Activated T-helper 1 cell treated with anti-CD3 and anti-CD28 coated beads, Interleukin-12 subunit alpha, Interleukin-12 subunit beta, Interleukin-2, Interleukin-4 antibody, amounts not matched to agents 30 ng/mL and 10 ng/mL and 1 ng/mL, durations not matched to agents 14 hours and 24 hours and 36 hours (primary cell): ENCODE data around the gene PPP1R14C. TPM values are rescaled to one million over a fixed set of nuclear protein-coding genes. Genes with fewer than 3 reads are reported as not detected.

Experiments used
- DNase-seq: peaks from one replicate; pipeline ENCODE4 v3.0.0; 2021; ENCODE audit warnings: low spot score
- H3K27ac Mint-ChIP-seq: one replicate; pipeline ENCODE4 v1.8.0; 2021; ENCODE audit warnings: mild to moderate bottlenecking, mixed read lengths
- H3K27me3 Mint-ChIP-seq: one replicate; pipeline ENCODE4 v1.8.0; 2022; ENCODE audit warnings: mild to moderate bottlenecking, moderate library complexity, mixed read lengths; ENCODE audit not compliant: insufficient read depth
- H3K36me3 Mint-ChIP-seq: one replicate; pipeline ENCODE4 v1.8.0; 2021; ENCODE audit warnings: low read depth, mixed read lengths
- H3K4me1 Mint-ChIP-seq: one replicate; pipeline ENCODE4 v1.8.0; 2021; ENCODE audit warnings: low read depth, mixed read lengths
- H3K4me3 Mint-ChIP-seq: one replicate; pipeline ENCODE4 v1.8.0; 2021; ENCODE audit warnings: mild to moderate bottlenecking, moderate library complexity, mixed read lengths
- H3K9me3 Mint-ChIP-seq: one replicate; pipeline ENCODE4 v1.8.0; 2021; ENCODE audit warnings: mixed read lengths
- intact Hi-C: fragments of 100-400 bp; cut with micrococcal nuclease; formaldehyde crosslinking; loops from one replicate; pipeline ENCODE4 v1.15.1; 2024
- total RNA-seq: library from RNA; stranded (reverse); gene quantifications from 2 replicates; pipeline ENCODE4 v1.2.3, GENCODE V29; 2022

Gene PPP1R14C
- total RNA-seq, 1 donor from 2014 or later = not detected

GRCh38 chr6:150289454-150290071 lies 146.7 kb downstream of the PPP1R14C start:
- no peak overlapping the region for H3K4me3 Mint-ChIP-seq
- peaks cover 5% of the 10 kb centered on the region for H3K27me3 Mint-ChIP-seq
- H3K9me3 Mint-ChIP-seq = no peaks in the 10 kb centered on the region
- intact Hi-C loops = no loop called here
- H3K36me3 Mint-ChIP-seq = no peaks in the 10 kb centered on the region
- no peaks in the 10 kb centered on the region for H3K4me1 Mint-ChIP-seq
- no peak overlapping the region for H3K27ac Mint-ChIP-seq
- no peak for DNase-seq

- H3K27me3 Mint-ChIP-seq = peaks cover 5% of the 10 kb centered on the region
- no peaks in the 10 kb centered on the region for H3K36me3 Mint-ChIP-seq
- H3K4me3 Mint-ChIP-seq = no peak overlapping the region
- no peak for DNase-seq
- intact Hi-C loops = no loop called here
- H3K4me1 Mint-ChIP-seq = no peaks in the 10 kb centered on the region
- no peaks in the 10 kb centered on the region for H3K9me3 Mint-ChIP-seq
- no peak overlapping the region for H3K27ac Mint-ChIP-seq
Observed at GRCh38 chr6:150290429-150290828, 147.6 kb downstream of the PPP1R14C start.

- Mint-ChIP-seq H3K27me3 (peaks cover 4% of the 10 kb centered on the region), H3K36me3 (no peaks in the 10 kb centered on the region), H3K9me3 (peaks cover under 1% of the 10 kb centered on the region), H3K4me3 (no peak overlapping the region), H3K27ac (no peak overlapping the region), H3K4me1 (no peaks in the 10 kb centered on the region)
- DNase-seq = no peak
- intact Hi-C loops = no loop called here
Observed at GRCh38 chr6:150291968-150292710, 149.3 kb downstream of the PPP1R14C start.

- intact Hi-C loops = no loop called here
- no peak for DNase-seq
- Mint-ChIP-seq H3K27ac (no peak overlapping the region), H3K4me1 (no peaks in the 10 kb centered on the region), H3K27me3 (peaks cover 3% of the 10 kb centered on the region), H3K36me3 (no peaks in the 10 kb centered on the region), H3K4me3 (no peak overlapping the region), H3K9me3 (peaks cover 9% of the 10 kb centered on the region)
Observed at GRCh38 chr6:150293019-150293418, 150.2 kb downstream of the PPP1R14C start.

- Mint-ChIP-seq H3K4me1 (no peaks in the 10 kb centered on the region), H3K27me3 (peaks cover 3% of the 10 kb centered on the region), H3K27ac (no peak overlapping the region), H3K36me3 (no peaks in the 10 kb centered on the region), H3K4me3 (no peak overlapping the region), H3K9me3 (peaks cover 9% of the 10 kb centered on the region)
- no peak for DNase-seq
- intact Hi-C loops = no loop called here
Observed at GRCh38 chr6:150293423-150294173, 150.8 kb downstream of the PPP1R14C start.

GRCh38 chr6:150296890-150297289 lies 154.0 kb downstream of the PPP1R14C start:
- Mint-ChIP-seq H3K9me3 (peaks cover 9% of the 10 kb centered on the region), H3K4me3 (no peak overlapping the region), H3K27ac (no peak overlapping the region), H3K27me3 (peaks cover 5% of the 10 kb centered on the region), H3K36me3 (no peaks in the 10 kb centered on the region), H3K4me1 (peaks cover 3% of the 10 kb centered on the region)
- intact Hi-C loops = no loop called here
- no peak for DNase-seq

GRCh38 chr6:150297327-150298029 lies 154.6 kb downstream of the PPP1R14C start:
- no peak overlapping the region for H3K4me3 Mint-ChIP-seq
- no peak for DNase-seq
- intact Hi-C loops = no loop called here
- H3K4me1 Mint-ChIP-seq = peaks cover 6% of the 10 kb centered on the region
- peaks cover 9% of the 10 kb centered on the region for H3K9me3 Mint-ChIP-seq
- no peaks in the 10 kb centered on the region for H3K36me3 Mint-ChIP-seq
- H3K27me3 Mint-ChIP-seq = peaks cover 5% of the 10 kb centered on the region
- H3K27ac Mint-ChIP-seq = no peak overlapping the region

GRCh38 chr6:150298030-150298380 lies 155.2 kb downstream of the PPP1R14C start:
- no peak overlapping the region for H3K27ac Mint-ChIP-seq

GRCh38 chr6:150298676-150299075 lies 155.8 kb downstream of the PPP1R14C start:
- H3K4me3 Mint-ChIP-seq = no peak overlapping the region
- peaks cover 6% of the 10 kb centered on the region for H3K27me3 Mint-ChIP-seq
- intact Hi-C loops = no loop called here
- H3K4me1 Mint-ChIP-seq = peaks cover 6% of the 10 kb centered on the region
- no peak overlapping the region for H3K27ac Mint-ChIP-seq
- H3K36me3 Mint-ChIP-seq = no peaks in the 10 kb centered on the region
- DNase-seq = no peak
- H3K9me3 Mint-ChIP-seq = peaks cover 9% of the 10 kb centered on the region

More at GRCh38 chr6:150298030-150298380, 155.2 kb downstream of the PPP1R14C start:
- Mint-ChIP-seq H3K4me3 (no peak overlapping the region), H3K27me3 (peaks cover 6% of the 10 kb centered on the region), H3K36me3 (no peaks in the 10 kb centered on the region), H3K9me3 (peaks cover 9% of the 10 kb centered on the region), H3K4me1 (peaks cover 6% of the 10 kb centered on the region)
- intact Hi-C loops = no loop called here
- DNase-seq = no peak

Other genes with a start within 250 kb of the PPP1R14C start
- gene RAET1E, start 244.9 kb upstream of the PPP1R14C start, total RNA-seq = not detected in 2 replicates
- 0.18 TPM in 1 of 2 replicates, not detected in the other for gene RAET1G, start 219.9 kb upstream of the PPP1R14C start, total RNA-seq
- 0.32 and 0.65 TPM in 2 replicates for gene ULBP2, start 201.0 kb upstream of the PPP1R14C start, total RNA-seq
- gene ULBP1, start 179.1 kb upstream of the PPP1R14C start, total RNA-seq = 0.91 and 0.99 TPM in 2 replicates
- not detected in 2 replicates for gene RAET1L, start 117.5 kb upstream of the PPP1R14C start, total RNA-seq
- gene ULBP3, start 73.9 kb upstream of the PPP1R14C start, total RNA-seq = 0.56 TPM in 1 of 2 replicates, not detected in the other
- not detected in 2 replicates for gene IYD, start 226.0 kb downstream of the PPP1R14C start, total RNA-seq